ENCODE data around the gene SLC6A1.
"Not testable (repeated sequence)": the region's sequence is repeated elsewhere in the genome, so short reads cannot be mapped to it uniquely, and the experiment has no call there.

Gene SLC6A1

GRCh38 chr3:11071096-11071755, 78.7 kb downstream of the SLC6A1 start:
- no peak for DNase-seq

DNA sequence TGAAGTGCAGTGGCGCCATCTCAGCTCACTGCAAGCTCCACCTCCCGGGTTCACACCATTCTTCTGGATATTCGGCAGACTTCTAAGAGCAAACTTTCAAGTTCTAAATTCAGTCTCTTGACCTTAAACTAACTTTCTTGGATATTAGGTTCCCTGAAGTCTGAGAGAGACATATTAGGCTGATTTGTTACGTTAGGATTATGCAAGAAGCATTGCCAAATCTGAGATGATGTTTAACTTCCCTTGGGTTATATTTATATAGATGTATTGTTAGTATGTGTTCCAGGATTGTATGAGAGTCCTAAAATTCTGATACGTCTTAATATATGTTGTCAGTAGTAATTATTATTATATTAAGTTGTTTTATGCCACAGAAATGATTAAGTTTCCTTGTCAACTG, 80.1 kb downstream of the SLC6A1 start:
- peak; percentile 60 to 82 for DNase-seq

- DNase-seq, result no peak
Measured at GRCh38 chr3:11074011-11074410, 81.5 kb downstream of the SLC6A1 start.

DNA sequence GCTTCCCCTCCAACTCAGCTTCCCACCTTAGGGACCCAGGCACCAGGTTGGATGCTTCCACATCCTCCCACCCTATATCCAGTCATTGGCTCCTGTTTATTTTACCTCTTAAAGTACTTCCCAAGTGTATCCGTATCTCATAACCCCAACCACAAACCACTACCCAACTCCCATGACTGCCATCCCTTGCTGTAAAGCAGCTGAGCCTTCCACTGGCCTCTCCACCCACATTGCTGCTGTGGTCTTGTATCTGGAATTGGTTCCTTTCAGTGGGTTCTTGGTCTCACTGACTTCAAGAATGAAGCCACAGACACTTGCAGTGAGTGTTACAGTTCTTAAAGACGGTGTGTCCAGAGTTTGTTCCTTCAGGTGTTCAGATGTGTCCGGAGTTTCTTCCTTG, 81.9 kb downstream of the SLC6A1 start:
- no peak for DNase-seq

DNA sequence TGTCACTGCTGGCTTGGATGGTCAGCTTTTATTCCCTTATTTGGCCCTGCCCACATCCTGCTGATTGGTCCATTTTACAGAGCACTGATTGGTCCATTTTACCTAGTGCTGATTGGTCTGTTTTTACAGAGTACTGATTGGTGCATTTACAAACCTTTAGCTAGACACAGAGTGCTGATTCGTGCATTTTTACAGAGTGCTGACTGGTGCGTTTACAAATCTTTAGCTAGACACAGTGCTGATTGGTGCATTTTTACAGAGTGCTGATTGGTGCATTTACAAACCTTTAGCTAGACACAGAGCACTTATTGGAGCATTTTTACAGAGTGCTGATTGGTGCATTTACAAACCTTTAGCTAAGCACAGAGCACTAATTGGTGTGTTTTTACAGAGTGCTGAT, 82.6 kb downstream of the SLC6A1 start:
- not testable (repeated sequence) for DNase-seq

DNA sequence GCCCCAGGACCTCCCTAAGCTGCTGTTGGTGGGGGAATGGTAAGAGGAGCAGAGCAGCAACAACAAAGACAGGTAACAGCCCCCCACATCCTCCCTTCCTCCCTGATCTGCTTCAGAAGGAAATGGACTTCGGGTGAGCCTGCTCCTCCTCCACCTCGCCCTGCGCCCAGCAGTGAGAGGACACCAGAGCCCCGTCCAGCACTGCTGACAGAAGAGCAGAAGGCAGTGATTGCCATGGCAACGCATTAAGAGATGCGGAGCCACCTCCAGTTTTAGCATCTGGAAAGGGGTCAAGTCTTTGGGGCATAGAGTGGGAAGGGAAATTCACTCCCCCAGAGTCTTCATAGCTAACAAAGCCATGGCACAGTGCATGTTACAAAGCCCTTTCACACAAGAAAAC, 84.2 kb downstream of the SLC6A1 start:
- DNase-seq, result no peak

- DNase-seq, result peak; percentile 94 to 96
Measured at GRCh38 chr3:11077466-11077865, 84.9 kb downstream of the SLC6A1 start.

DNA sequence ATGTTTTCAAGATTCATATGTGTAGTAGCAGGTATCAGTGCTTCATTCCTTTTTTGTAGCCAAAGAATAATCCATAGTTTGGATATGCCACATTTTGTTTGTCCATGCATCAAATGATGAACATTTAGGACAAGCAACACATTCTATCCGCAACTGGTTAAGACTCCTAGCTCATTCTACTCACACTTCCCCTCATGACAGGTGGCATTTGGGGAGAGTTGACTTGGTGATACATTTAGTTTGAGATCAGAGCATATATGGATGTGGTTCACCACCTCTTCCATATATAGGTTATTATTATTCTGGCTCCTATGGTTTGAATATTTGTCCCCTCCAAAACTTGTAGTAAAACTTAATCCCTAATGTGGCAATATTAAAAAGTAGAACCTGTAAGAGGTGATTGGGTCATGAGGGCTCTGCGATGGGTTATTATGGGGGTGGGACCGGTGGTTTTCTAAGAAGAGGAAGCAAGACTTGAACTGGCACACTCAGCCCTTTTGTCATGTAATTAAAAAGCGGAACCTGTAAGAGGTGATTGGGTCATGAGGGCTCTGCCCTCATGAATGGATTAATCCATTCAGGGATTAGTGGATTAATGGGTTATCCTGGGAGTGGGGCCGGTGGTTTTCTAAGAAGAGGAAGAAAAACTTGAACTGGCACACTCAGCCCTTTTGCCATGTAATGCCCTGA, 86.4 kb downstream of the SLC6A1 start:
- peak; percentile 89 to 92 for DNase-seq

- DNase-seq, result no peak
Measured at GRCh38 chr3:11080492-11080891, 87.9 kb downstream of the SLC6A1 start.

DNA sequence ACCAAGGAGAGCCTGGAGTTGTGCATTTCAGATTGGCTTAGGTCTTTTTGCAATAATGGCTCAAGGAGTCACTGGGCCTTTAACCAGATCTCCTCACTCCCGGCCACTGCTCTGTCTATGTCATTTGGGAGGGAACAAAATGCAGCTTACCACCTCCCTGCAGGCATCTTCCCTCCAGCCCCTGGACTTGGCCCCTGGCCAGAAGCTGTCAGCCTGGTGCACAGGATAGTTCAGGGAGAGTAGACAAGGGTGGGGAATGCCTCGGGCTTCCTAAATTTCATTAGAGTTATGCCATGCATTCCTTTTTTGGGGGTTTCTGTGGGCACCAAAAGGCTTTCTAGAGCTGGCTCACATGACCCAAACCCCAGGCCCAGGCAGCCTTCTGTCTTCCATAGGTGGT, 91.5 kb downstream of the SLC6A1 start:
- DNase-seq, result no peak

- DNase-seq, result no peak
Measured at GRCh38 chr3:11084677-11085076, 92.1 kb downstream of the SLC6A1 start.

- DNase-seq, result no peak
Measured at GRCh38 chr3:11085093-11085840, 92.7 kb downstream of the SLC6A1 start.

- DNase-seq, result no peak
Measured at GRCh38 chr3:11086856-11087255, 94.3 kb downstream of the SLC6A1 start.

- no peak for DNase-seq
Measured at GRCh38 chr3:11088066-11088465, 95.5 kb downstream of the SLC6A1 start.

DNA sequence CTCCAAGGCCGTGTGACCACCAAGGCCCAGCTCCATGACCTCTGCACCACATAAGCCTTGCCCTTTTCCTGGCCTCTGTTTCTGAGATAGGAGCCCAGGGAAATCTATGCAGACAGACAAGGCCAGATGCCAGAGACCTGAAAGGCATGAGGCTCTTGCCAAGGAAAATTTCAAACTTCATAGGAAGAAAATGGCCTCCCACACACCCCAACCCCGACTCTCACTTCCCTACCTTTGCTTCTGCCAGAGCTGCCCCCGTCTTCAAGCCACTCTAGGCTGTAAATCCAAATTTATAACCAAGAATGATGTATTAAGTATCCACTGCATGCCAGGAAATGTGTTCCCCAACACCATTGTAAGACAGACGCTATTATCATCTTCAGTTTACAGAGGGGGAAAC, 96.3 kb downstream of the SLC6A1 start:
- DNase-seq, result no peak

Measured in AML-193 (cell line).